GM12872 (cell line): ENCODE results near the gene NCAN.

ENCODE experiments used
- CTCF ChIP-seq: IDR thresholded peaks from 3 replicates; pipeline ENCODE4 v1.5.1; 2011; ENCODE audit warnings: low read depth, mild to moderate bottlenecking, low read length, moderate library complexity; ENCODE audit not compliant: insufficient read depth

Gene NCAN

GRCh38 chr19:19269952-19270694 is 58.4 kb downstream of the NCAN start:
- TF ChIP-seq CTCF = no peak

- TF ChIP-seq CTCF = no peak
These were observed 59.2 kb downstream of the NCAN start for GRCh38 chr19:19270749-19271571.

- no peak for TF ChIP-seq CTCF
These were observed 60.3 kb downstream of the NCAN start for GRCh38 chr19:19271828-19272599.

GRCh38 chr19:19274146-19274545 is 62.4 kb downstream of the NCAN start:
- no peak for TF ChIP-seq CTCF

GRCh38 chr19:19274716-19275565 is 63.2 kb downstream of the NCAN start:
- TF ChIP-seq CTCF = no peak

GRCh38 chr19:19276386-19276785 is 64.6 kb downstream of the NCAN start:
- TF ChIP-seq CTCF = no peak

GRCh38 chr19:19276851-19277250 is 65.1 kb downstream of the NCAN start:
- no peak for TF ChIP-seq CTCF
